Stimulated activated CD4-positive, alpha-beta T cell treated with anti-CD3 and anti-CD28 coated beads, Interleukin-2, amount 100 ng/mL, for 4 hours (primary cell): ENCODE results near the gene CDHR2.

Experiments
- DNase-seq: peaks from one replicate; pipeline ENCODE4 v3.0.0-alpha.2; 2020; ENCODE audit warnings: low read depth

Gene CDHR2

GRCh38 chr5:176621661-176622079 is 72.5 kb downstream of the CDHR2 start:
- no peak for DNase-seq

GRCh38 chr5:176624142-176624541 is 75.0 kb downstream of the CDHR2 start:
- no peak for DNase-seq

- no peak for DNase-seq
Observed at GRCh38 chr5:176624938-176625337, 75.8 kb downstream of the CDHR2 start.

GRCh38 chr5:176625512-176625911 is 76.4 kb downstream of the CDHR2 start:
- DNase-seq = no peak

DNA sequence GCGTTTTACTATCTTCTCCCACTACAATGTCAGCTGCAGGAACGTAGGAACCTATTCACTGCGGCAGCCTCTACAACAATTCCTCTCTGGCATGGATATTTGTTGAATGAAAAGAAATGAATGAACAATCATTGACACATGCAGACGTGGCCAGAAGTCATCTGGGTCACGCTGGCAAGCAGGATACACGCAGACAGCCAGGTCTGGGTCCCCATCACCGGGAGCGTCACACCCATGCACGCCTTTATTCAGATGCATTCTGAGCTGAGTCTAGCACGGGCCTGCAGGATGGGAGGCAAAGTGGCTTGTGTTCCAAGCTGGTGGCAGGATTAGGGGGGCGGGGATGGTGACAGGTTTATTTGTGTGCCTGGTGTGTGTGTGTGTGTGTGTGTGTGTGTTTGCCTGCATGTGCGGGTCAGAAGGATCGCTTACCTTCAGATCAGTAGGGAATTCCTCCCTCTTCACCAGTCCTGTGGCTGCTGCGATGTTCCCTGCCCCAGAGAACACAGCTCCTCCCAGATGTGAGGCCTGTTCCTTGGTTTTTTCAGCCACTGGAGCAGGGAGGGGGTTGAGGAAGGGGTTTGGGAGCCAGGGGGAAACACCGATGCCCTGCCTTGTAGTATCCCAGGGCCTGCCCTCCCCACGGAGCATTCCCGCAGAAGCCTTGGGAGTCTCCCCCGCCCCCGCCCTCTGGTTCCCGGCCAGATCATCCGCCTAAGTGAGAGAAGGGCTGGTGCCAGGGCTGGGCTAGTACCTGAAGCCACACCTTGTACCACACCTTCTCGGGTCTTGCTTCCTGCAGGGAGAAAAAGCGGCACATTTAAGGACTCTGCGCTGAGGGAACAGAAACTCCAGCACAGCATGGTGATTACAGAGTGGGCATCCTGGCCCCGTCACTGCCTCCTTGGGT is 77.1 kb downstream of the CDHR2 start:
- DNase-seq = no peak

DNA sequence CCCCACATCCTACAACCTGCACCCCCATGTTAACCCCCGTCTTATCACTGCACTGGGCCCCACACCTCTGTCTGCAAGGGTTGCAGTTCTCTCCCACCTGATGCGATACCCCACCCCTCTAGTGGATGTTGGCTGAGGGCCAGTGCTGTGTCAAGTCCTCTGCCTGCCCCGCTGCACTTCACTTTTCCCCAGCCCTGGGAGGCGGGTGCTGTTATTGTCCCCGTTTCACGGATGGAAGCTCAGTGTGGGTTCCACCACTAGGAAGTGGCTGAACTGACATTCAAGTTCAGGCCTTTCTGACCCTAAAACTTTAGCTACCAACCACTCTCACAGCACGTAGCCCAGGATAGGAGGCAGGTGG is 77.7 kb downstream of the CDHR2 start:
- DNase-seq = no peak

- no peak for DNase-seq
Observed at GRCh38 chr5:176627582-176627981, 78.4 kb downstream of the CDHR2 start.

GRCh38 chr5:176628406-176629228 is 79.5 kb downstream of the CDHR2 start:
- no peak for DNase-seq

DNA sequence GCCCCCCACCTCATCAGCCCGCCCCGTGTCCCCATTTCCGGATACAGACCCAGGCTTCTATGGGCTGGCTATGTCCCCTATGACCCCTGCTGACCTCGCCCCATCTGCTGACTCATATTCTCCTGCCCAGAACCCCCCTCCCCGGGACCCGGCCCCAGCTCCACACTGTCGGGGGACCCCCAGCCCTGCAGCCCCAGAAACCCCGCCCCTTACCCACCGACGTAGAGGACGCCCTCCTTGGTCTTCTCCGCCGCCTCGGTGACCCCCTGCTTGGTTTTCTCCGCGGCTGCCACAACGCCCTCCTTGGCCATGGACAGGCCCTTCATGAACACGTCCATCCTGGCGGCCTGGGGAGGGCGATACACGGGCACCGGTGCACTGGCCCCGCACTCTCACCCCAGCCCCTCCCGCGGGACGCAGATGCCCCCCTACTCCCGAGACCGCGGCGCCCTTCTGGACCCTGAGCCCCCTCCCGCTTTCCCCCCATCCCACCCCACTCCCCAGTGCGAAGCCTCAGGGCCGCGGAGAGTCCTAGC is 80.2 kb downstream of the CDHR2 start:
- DNase-seq = no peak

GRCh38 chr5:176629853-176630680 is 80.9 kb downstream of the CDHR2 start, which contains the start of the genes EIF4E1B and SNCB:
Gene EIF4E1B (plus strand): TSS chr5:176630675. CDS start chr5:176642788, 12,113 bp downstream.
Gene SNCB (minus strand): TSS chr5:176630534. CDS start chr5:176629654, 880 bp downstream.
- no peak for DNase-seq

- DNase-seq = no peak
Observed at GRCh38 chr5:176630681-176631222, 81.6 kb downstream of the CDHR2 start.

DNA sequence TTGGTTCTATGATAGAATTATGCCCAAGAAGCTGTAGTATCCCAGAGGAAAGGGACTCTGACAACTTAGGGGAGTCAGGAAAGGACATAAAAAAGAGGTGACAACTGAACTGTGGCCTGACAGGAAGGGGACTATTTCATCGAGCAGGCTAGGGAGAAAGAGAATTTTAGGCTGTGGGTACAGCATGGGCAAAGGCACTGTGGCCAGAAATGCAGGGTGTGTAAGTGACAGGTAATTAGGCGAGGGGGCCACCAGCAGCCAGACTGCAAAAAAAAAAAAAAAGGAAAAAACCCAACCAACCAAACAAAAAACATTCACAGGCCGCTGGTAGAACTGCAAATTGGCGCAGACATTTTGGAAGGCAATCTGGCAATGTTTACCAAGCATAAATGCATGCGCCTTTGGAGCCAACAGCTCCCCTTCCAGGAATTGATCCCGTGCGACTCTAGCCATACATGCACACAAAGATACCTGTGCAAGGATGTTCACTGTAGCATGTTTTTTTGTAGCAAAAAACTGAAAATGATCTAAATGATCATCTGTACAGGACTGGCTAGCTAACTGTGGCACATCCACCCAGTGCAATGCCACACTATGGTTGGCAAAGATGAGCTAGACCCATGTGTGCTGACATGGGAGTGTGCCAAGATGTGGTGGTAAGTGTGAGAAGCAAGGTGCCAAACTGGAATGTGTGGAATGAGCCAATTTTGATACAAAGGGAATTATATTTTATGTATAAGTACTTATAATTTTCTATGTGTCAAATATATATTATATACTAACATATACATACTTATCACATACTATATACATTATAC is 82.5 kb downstream of the CDHR2 start:
- no peak for DNase-seq

GRCh38 chr5:176632745-176633144 is 83.6 kb downstream of the CDHR2 start:
- no peak for DNase-seq

DNA sequence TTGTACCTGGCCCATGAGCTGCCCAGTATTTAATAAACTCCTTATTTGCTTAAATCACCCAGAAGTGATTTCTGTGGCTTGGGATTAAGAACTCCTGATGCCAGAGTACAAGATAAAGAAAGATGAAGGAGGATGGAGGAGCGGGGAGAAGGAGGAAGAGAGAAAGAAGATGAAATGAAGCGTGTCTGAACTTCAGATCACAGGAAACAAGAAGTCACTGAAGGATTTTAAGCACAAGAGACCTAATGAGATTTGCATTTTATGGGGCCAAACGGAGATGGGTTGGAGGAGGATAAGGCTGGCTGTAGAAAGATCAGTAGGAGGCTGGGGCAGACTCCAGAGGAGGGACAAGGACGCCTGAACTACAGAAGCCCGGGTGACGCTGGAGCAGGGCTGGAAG is 84.5 kb downstream of the CDHR2 start:
- DNase-seq = no peak

DNA sequence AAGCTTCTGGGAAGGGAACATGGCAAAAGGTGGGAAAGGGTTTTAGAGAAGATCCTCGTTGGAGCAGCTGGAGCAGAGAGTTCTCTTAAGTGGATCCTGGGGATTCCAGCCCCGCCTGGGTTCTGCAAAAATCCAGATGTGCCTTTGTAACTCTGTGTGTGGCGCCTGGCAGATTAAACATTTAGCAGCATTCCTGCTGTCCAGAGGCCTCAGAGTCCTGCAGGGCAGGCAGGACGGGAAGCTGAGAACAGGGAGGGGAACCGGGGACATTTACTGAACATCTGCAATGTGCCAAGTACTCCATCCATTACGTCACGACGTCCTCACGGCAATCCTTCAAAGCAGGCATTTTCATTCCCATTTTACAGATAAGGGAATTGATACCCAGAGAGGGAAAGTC is 87.3 kb downstream of the CDHR2 start:
- no peak for DNase-seq

- no peak for DNase-seq
Observed at GRCh38 chr5:176637556-176637955, 88.4 kb downstream of the CDHR2 start.

- DNase-seq = no peak
Observed at GRCh38 chr5:176638437-176638836, 89.3 kb downstream of the CDHR2 start.

GRCh38 chr5:176639208-176639607 is 90.1 kb downstream of the CDHR2 start:
- DNase-seq = no peak

DNA sequence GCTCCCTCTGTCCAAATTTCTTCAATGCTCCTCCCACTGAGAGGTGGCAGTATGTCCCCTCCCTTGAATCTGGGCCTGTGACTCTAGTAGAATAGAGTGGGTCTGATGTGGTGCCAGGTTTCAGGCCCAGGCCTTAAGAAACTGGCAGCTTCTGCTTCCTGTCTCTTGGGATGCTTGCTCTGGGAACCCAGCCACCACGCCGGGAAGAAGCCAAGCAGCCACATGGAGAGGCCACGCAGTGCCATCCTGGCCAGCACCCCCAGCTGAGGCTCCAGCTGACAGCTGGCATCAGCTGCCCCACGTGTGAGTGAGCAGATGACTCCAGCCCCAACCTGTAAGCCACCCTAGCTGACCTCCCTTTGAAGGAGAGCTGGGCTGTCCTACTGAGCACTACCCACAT is 90.8 kb downstream of the CDHR2 start:
- no peak for DNase-seq

DNA sequence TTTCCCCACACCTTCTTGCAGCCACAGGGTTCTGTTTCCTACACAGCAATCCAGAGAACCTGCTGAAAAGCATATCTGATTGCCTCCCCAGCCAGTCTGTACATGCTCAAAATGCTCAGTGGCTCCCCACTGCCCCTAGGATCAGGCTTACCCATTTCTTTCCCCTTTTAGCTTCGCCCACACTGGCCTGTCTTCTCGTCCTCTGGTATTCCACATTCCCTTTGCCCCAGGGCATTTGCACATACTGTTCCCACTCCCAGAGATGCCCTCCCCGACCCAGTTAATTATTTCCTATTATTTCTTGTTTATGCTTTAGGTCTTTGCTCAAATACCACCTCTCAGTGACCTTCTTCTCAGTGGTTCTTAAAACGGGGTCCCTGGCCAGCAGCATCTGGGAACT is 91.5 kb downstream of the CDHR2 start:
- DNase-seq = no peak
